B cell (primary cell): ENCODE results near the gene S100A8. TPM values are rescaled to one million over a fixed set of nuclear protein-coding genes. Genes with fewer than 3 reads are reported as not detected.

Experiments
- ATAC-seq: fragments of 200-7000 bp; cut with Tn5 transposase; one replicate; pipeline ENCODE4 v1.10.0; 2021; ENCODE audit warnings: low read depth, mild to moderate bottlenecking, moderate number of reproducible peaks, moderate library complexity
- CTCF ChIA-PET: fragments of 350-600 bp; sonication (Branson Sonifier 250); formaldehyde crosslinking; loops from one replicate; lab custom pipeline; 2021; ENCODE audit warnings: antibody characterized with exemption, inconsistent platforms; lab: Charles Lee
- POLR2A ChIA-PET: fragments of 350-600 bp; sonication (Branson Sonifier 250); formaldehyde crosslinking; loops from one replicate; lab custom pipeline; 2021; ENCODE audit warnings: antibody characterized with exemption; lab: Charles Lee
- DNase-seq: peaks from one replicate; pipeline ENCODE4 v3.0.0; 2013
- H2AFZ ChIP-seq: 2 replicates; pipeline ENCODE4 v1.6.1; 2012; ENCODE audit warnings: mild to moderate bottlenecking, low read depth, low read length; ENCODE audit not compliant: insufficient read depth, poor library complexity, severe bottlenecking
- H3K27ac ChIP-seq, 2 donors: 1 replicate in 1 of 2; 2 replicates in 1 of 2; pipeline ENCODE4 v1.5.1; 2012 to 2013; ENCODE audit warnings: low read length in 2 of 2, mild to moderate bottlenecking in 2 of 2, moderate library complexity in 1 of 2
- H3K27me3 ChIP-seq, 4 experiments: fragments of 200-600 bp in 1 of 4; sonication (generic) in 1 of 4; replicated peaks in 1 of 4; 1 replicate in 2 of 4; 2 replicates in 2 of 4; pipeline versions ENCODE4 v1.6.1 to v1.7.0; 2013 to 2016; ENCODE audit warnings: low read length in 3 of 4, mild to moderate bottlenecking in 2 of 4, mixed read lengths in 1 of 4, moderate library complexity in 1 of 4; ENCODE audit not compliant: insufficient read depth in 4 of 4, control insufficient read depth in 3 of 4; ENCODE audit errors: control extremely low read depth in 1 of 4
- H3K36me3 ChIP-seq, 2 experiments: replicated peaks in 1 of 2; 1 replicate in 1 of 2; 2 replicates in 1 of 2; pipeline versions ENCODE4 v1.6.1 to v1.7.1; 2013; ENCODE audit warnings: low read length in 1 of 2; ENCODE audit not compliant: insufficient read depth in 2 of 2, control insufficient read depth in 1 of 2; ENCODE audit errors: control extremely low read depth in 1 of 2, extremely low read depth in 1 of 2
- H3K4me1 ChIP-seq, 2 donors: fragments of 200-600 bp in 1 of 2; sonication (generic) in 1 of 2; 1 replicate in 1 of 2; 2 replicates in 1 of 2; pipeline versions ENCODE4 v1.5.1 to v1.6.1; 2013 to 2017; ENCODE audit warnings: low read length in 2 of 2; ENCODE audit not compliant: control insufficient read depth in 2 of 2, insufficient read depth in 2 of 2
- H3K4me2 ChIP-seq: replicated peaks from 2 replicates; pipeline ENCODE3; 2012; ENCODE audit warnings: mild to moderate bottlenecking, low read depth, low read length; ENCODE audit not compliant: poor library complexity, severe bottlenecking
- H3K4me3 ChIP-seq, 5 experiments: fragments of 200-600 bp in 1 of 5; sonication (generic) in 1 of 5; 1 replicate in 3 of 5; 2 replicates in 2 of 5; pipeline versions ENCODE4 v1.5.1 to v1.7.0; 2011 to 2016; ENCODE audit warnings: low read length in 4 of 5, mild to moderate bottlenecking in 4 of 5, low read depth in 2 of 5, control low read depth in 1 of 5, moderate library complexity in 1 of 5; ENCODE audit not compliant: insufficient read depth in 1 of 5; ENCODE audit errors: control extremely low read depth in 1 of 5, extremely low read depth in 1 of 5
- H3K79me2 ChIP-seq: fragments of 200-600 bp; sonication (generic); one replicate; pipeline ENCODE4 v1.6.0; 2016; ENCODE audit warnings: low read length; ENCODE audit not compliant: control insufficient read depth, insufficient read depth
- H3K9ac ChIP-seq: fragments of 200-600 bp; sonication (generic); 2 replicates; pipeline ENCODE4 v1.6.1; 2017; ENCODE audit warnings: mild to moderate bottlenecking, low read length, moderate library complexity
- H3K9me3 ChIP-seq, 3 donors: one replicate each; pipeline versions ENCODE4 v1.6.1 to v1.7.1; 2013; ENCODE audit warnings: low read length in 2 of 3; ENCODE audit not compliant: control insufficient read depth in 2 of 3, insufficient read depth in 1 of 3; ENCODE audit errors: control extremely low read depth in 1 of 3
- H4K20me1 ChIP-seq: 2 replicates; pipeline ENCODE4 v1.6.0; 2012; ENCODE audit warnings: mild to moderate bottlenecking, low read length; ENCODE audit not compliant: insufficient read depth, control insufficient read depth, poor library complexity, severe bottlenecking
- H3K27ac Mint-ChIP-seq: one replicate; pipeline ENCODE4 v1.8.0; 2021; ENCODE audit warnings: mixed read lengths
- H3K27me3 Mint-ChIP-seq: one replicate; pipeline ENCODE4 v1.8.0; 2021; ENCODE audit warnings: mixed read lengths
- H3K4me1 Mint-ChIP-seq: one replicate; pipeline ENCODE4 v1.8.0; 2021; ENCODE audit warnings: mixed read lengths
- H3K4me3 Mint-ChIP-seq: one replicate; pipeline ENCODE4 v1.8.0; 2021; ENCODE audit warnings: mixed read lengths
- H3K9me3 Mint-ChIP-seq: one replicate; pipeline ENCODE4 v1.8.0; 2022; ENCODE audit warnings: mixed read lengths; ENCODE audit not compliant: insufficient read depth
- EZH2 ChIP-seq: IDR thresholded peaks from 2 replicates; pipeline ENCODE4 v1.6.1; 2012; ENCODE audit warnings: borderline replicate concordance, low read depth, mild to moderate bottlenecking, moderate library complexity, low read length; ENCODE audit not compliant: insufficient read depth, poor library complexity, severe bottlenecking
- WGBS: methylation state at CpG from one replicate; pipeline ENCODE4 v1.1.5; 2013; ENCODE audit warnings: missing lambda C conversion rate; ENCODE audit not compliant: insufficient coverage; 5-methylcytosine and 5-hydroxymethylcytosine counted together
- intact Hi-C: fragments of 100-400 bp; cut with micrococcal nuclease; formaldehyde crosslinking; loops from one replicate; pipeline ENCODE4 v1.10.0; 2022
- polyA plus RNA-seq: library from polyadenylated mRNA; depleted of rRNA; stranded (reverse); fragments of >200 nt; gene quantifications from 2 replicates; pipeline ENCODE4 v1.2.3, GENCODE V29; 2012
- total RNA-seq, 2 donors: library from RNA; stranded (reverse); fragments of 120-200 nt in 1 of 2; gene quantifications; 1 replicate in 1 of 2; 2 replicates in 1 of 2; pipeline versions ENCODE4 v1.2.3 to v1.2.4, GENCODE V29; 2013 to 2022
- TF ChIP-seq, protein P1 (sequence below): fragments of 200-600 bp; IDR thresholded peaks from one replicate; pipeline ENCODE4 v1.8.0; 2022; ENCODE audit warnings: antibody characterized with exemption, mild to moderate bottlenecking

The S100A8 gene
- total and polyA plus RNA-seq, 2 donors (not counting 1 experiment from before 2014, with no cell fraction given): 3.3 to 16.7 TPM

- POLR2A ChIA-PET: no interaction called here
These were observed 37.9 kb upstream of the S100A8 start for GRCh38 chr1:153428791-153429190.

GRCh38 chr1:153428073-153428638, 37.3 kb upstream of the S100A8 start:
- ATAC-seq (no peak), DNase-seq (no peak)
- no peak overlapping the region for H3K27ac ChIP-seq
- intact Hi-C loops: no loop called here
- TF ChIP-seq, protein P1, sequence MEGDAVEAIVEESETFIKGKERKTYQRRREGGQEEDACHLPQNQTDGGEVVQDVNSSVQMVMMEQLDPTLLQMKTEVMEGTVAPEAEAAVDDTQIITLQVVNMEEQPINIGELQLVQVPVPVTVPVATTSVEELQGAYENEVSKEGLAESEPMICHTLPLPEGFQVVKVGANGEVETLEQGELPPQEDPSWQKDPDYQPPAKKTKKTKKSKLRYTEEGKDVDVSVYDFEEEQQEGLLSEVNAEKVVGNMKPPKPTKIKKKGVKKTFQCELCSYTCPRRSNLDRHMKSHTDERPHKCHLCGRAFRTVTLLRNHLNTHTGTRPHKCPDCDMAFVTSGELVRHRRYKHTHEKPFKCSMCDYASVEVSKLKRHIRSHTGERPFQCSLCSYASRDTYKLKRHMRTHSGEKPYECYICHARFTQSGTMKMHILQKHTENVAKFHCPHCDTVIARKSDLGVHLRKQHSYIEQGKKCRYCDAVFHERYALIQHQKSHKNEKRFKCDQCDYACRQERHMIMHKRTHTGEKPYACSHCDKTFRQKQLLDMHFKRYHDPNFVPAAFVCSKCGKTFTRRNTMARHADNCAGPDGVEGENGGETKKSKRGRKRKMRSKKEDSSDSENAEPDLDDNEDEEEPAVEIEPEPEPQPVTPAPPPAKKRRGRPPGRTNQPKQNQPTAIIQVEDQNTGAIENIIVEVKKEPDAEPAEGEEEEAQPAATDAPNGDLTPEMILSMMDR: no peak
- TF ChIP-seq EZH2: no peak
- ChIA-PET CTCF (no interaction called here), POLR2A (no interaction called here)
- Mint-ChIP-seq H3K9me3 (no peaks in the 10 kb centered on the region), H3K4me1 (no peaks in the 10 kb centered on the region), H3K27ac (no peak overlapping the region), H3K4me3 (no peak overlapping the region), H3K27me3 (peaks cover 53% of the 10 kb centered on the region)
- no peaks in the 10 kb centered on the region for H4K20me1 ChIP-seq
- H3K9ac ChIP-seq: no peak overlapping the region
- no peaks in the 10 kb centered on the region for H3K36me3 ChIP-seq
- WGBS: 87% methylated on average over 8 of the region's 12 CpGs
- H3K27me3 ChIP-seq: peaks cover 0 to 10% (median under 1%) of the 10 kb centered on the region in 4 experiments
- H3K9me3 ChIP-seq: no peaks in the 10 kb centered on the region
- no peaks in the 10 kb centered on the region for H3K79me2 ChIP-seq
- no peak overlapping the region for H3K4me2 ChIP-seq
- H2AFZ ChIP-seq: no peak overlapping the region
- H3K4me1 ChIP-seq: no peaks in the 10 kb centered on the region
- H3K4me3 ChIP-seq: no peak overlapping the region

More at GRCh38 chr1:153428791-153429190, 37.9 kb upstream of the S100A8 start:
- no peak overlapping the region for H3K27ac ChIP-seq
- no peak for DNase-seq
- H3K36me3 ChIP-seq: no peaks in the 10 kb centered on the region
- ATAC-seq: no peak
- no peak overlapping the region for H3K4me3 Mint-ChIP-seq
- no peaks in the 10 kb centered on the region for H3K4me1 ChIP-seq
- H3K27me3 ChIP-seq: peaks cover 0 to 10% (median under 1%) of the 10 kb centered on the region in 4 experiments
- H3K4me1 Mint-ChIP-seq: no peaks in the 10 kb centered on the region
- no peak overlapping the region for H3K4me2 ChIP-seq
- TF ChIP-seq, protein P1: no peak
- no peak for TF ChIP-seq EZH2
- intact Hi-C loops: no loop called here
- WGBS: 61% methylated on average over 6 of the region's 6 CpGs
- H4K20me1 ChIP-seq: no peaks in the 10 kb centered on the region
- H3K9me3 Mint-ChIP-seq: no peaks in the 10 kb centered on the region
- H3K9ac ChIP-seq: no peak overlapping the region
- H3K27ac Mint-ChIP-seq: no peak overlapping the region
- H3K79me2 ChIP-seq: no peaks in the 10 kb centered on the region
- peaks cover 46% of the 10 kb centered on the region for H3K27me3 Mint-ChIP-seq
- CTCF ChIA-PET: no interaction called here
- no peak overlapping the region for H3K4me3 ChIP-seq
- H3K9me3 ChIP-seq: no peaks in the 10 kb centered on the region
- no peak overlapping the region for H2AFZ ChIP-seq
